ENCODE data around the gene HSPB8.

The HSPB8 gene

GRCh38 chr12:119157978-119158377, 20.8 kb upstream of the HSPB8 start:
- no peak for TF ChIP-seq CTCF (IDR thresholded peaks at IDR 0.05)

- TF ChIP-seq CTCF (IDR thresholded peaks at IDR 0.05) = no peak
These were observed 20.3 kb upstream of the HSPB8 start for GRCh38 chr12:119158402-119158801.

DNA sequence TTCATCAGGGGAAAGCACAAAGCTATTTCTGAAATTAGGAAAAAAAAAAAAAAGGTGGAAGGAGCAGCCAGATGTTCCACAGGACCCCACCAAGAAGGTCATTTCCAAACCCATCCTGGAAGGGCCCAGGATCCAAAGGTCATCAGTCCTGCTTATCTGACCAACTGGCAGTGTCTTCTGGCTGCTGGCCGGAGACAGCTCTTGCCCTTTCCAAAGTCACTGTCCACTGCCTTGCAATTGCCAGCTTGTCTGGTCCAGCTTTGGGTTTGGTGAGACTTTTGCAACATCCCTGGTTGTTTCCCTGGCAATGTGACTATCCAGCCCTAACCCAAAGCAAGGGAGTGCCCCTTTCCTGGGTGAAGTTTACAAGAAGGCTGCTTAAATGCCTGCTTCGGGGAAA, 18.9 kb upstream of the HSPB8 start:
- no peak for TF ChIP-seq CTCF (IDR thresholded peaks at IDR 0.05)

GRCh38 chr12:119167902-119168301, 10.8 kb upstream of the HSPB8 start:
- no peak for TF ChIP-seq CTCF (IDR thresholded peaks at IDR 0.05)

DNA sequence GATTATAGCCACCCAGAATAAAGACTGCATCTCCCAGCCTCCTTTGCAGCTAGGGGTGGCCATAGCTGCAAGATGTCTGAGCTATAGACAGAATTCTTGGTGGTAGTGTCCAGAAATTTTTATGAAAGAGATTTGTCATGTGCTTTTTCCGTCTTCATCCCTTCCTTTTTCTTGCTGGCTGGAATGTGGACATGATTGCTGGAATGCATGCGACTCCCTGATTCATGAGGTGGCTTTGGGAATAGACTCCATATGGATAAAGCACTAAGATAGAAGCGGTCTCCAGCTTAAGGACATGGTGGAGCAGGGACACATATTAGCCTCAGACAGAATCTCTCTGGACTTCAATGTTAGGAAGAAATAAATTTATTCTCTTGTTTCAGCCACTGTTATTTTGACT, 10.0 kb upstream of the HSPB8 start:
- no peak for TF ChIP-seq CTCF (IDR thresholded peaks at IDR 0.05)

DNA sequence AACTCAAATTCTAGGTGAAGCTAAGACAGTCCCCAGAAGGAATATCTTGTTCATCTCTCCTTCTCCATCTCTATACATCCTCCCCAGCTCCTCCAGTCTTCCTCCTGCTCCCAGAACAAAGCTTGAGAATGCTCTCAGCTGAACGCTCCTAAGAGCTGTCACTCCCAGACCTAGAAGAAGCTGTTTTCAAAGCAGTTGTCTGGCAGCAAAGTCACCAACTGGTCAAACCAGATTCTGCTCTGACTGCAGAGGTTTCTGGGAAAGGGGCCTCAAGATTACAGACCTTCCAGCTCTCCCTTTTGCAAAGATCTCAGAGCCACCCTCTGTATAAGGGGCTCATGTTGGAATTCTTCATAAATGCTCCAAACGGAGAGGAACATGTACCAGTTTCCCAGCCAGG, 9.6 kb upstream of the HSPB8 start:
- TF ChIP-seq CTCF (IDR thresholded peaks at IDR 0.05) = no peak

DNA sequence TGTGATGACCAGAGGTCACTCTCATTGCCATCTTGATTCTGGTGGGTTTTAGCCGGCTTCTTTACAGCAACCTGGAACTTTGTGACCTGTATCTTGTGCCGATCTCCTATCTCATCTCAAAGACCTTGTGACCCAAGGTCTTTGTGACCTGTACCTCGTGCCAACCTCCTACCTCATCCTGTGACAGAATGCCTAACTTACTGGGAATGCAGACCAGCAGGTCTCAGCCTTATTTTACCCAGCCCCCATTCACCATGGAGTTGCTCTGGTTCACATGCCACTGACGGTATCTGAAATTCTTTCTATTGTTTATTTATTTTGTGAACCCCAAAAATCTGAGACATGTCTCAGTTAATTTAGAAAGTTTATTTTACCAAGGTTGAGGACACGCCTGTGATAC, 7.4 kb upstream of the HSPB8 start:
- TF ChIP-seq CTCF (IDR thresholded peaks at IDR 0.05) = no peak

GRCh38 chr12:119171691-119172425, 6.9 kb upstream of the HSPB8 start:
- no peak for TF ChIP-seq CTCF (IDR thresholded peaks at IDR 0.05)
